ENCODE data around the gene NREP. TPM values are rescaled to one million over a fixed set of nuclear protein-coding genes. Genes with fewer than 3 reads are reported as not detected.

Gene NREP
- total RNA-seq, 1 experiment from 2014 or later = 6.0 TPM

GRCh38 chr5:111735583-111736270, 21.3 kb downstream of the NREP start (continued):
- TF ChIP-seq REST (IDR thresholded peaks at IDR 0.05; ENCODE audit: low read depth) (no peak), EZH2phosphoT487 (IDR thresholded peaks at IDR 0.05; ENCODE audit: borderline replicate concordance) (no peak), SP1 (IDR thresholded peaks at IDR 0.05; ENCODE audit: low read depth) (no peak)

GRCh38 chr5:111734597-111734996, 22.4 kb downstream of the NREP start:
- H3K79me2 ChIP-seq (ENCODE audit: insufficient read depth, low read length) = no peaks in the 10 kb centered on the region
- H3K4me2 ChIP-seq (ENCODE audit: low read length) = no peak overlapping the region
- no peak for DNase-seq (ENCODE audit: low read depth, low spot score)
- RAD21 ChIA-PET (ENCODE audit: low non-redundant PET in 1 of 2, low total read pairs in 2 of 2, uncharacterized antibody in 2 of 2, unreplicated experiment in 2 of 2) = no interaction called here
- no peaks in the 10 kb centered on the region for H3K9me3 ChIP-seq (ENCODE audit: control insufficient read depth in 1 of 2, insufficient read depth in 1 of 2, low read depth in 1 of 2, low read length in 2 of 2)
- no peak overlapping the region for H3K9ac ChIP-seq (ENCODE audit: low read length)
- H3K9me2 ChIP-seq (ENCODE audit: insufficient read depth) = no peaks in the 10 kb centered on the region
- CTCF ChIA-PET = no interaction called here
- intact Hi-C loops (cut with micrococcal nuclease) = no loop called here
- POLR2A ChIA-PET = no interaction called here
- no peaks in the 10 kb centered on the region for H3K4me1 ChIP-seq (ENCODE audit: control insufficient read depth in 1 of 2, insufficient read depth in 2 of 2, low read length in 2 of 2)
- H3K27ac ChIP-seq (ENCODE audit: low read depth, low read length) = no peak overlapping the region
- H2AFZ ChIP-seq (ENCODE audit: low read depth, low read length, poor library complexity, severe bottlenecking) = no peak overlapping the region
- no peak for ATAC-seq
- H3K27me3 ChIP-seq (ENCODE audit: insufficient read depth, low read length) = no peaks in the 10 kb centered on the region
- BruUV-seq (replicated peaks) = no TSS peak
- no peak for TF ChIP-seq FOSL1 (IDR thresholded peaks at IDR 0.05; ENCODE audit: low read depth)
- H4K20me1 ChIP-seq (ENCODE audit: insufficient read depth) = no peaks in the 10 kb centered on the region
- no peaks in the 10 kb centered on the region for H3K36me3 ChIP-seq (ENCODE audit: control insufficient read depth in 1 of 2, insufficient read depth in 2 of 2, low read length in 2 of 2)
- no peak overlapping the region for H3K4me3 ChIP-seq (replicated peaks in 1 of 2; ENCODE audit: low read depth in 1 of 2, low read length in 2 of 2)
